Activated CD8-positive, alpha-beta memory T cell treated with anti-CD3 and anti-CD28 coated beads, Interleukin-2, amount 10 ng/mL, durations not matched to agents 7 days and 5 days (primary cell): ENCODE data around the gene LRRC45. TPM values are rescaled to one million over a fixed set of nuclear protein-coding genes. Genes with fewer than 3 reads are reported as not detected.

Source experiments
- ATAC-seq: fragments of 150-1000 bp; cut with Tn5 transposase; one replicate; pipeline ENCODE4 v1.10.0; 2021; ENCODE audit warnings: moderate library complexity
- CTCF ChIA-PET: fragments of 350-600 bp; sonication (Branson Sonifier 250); formaldehyde crosslinking; loops from one replicate; lab custom pipeline; 2021; ENCODE audit warnings: antibody characterized with exemption; lab: Charles Lee
- DNase-seq: peaks from one replicate; pipeline ENCODE4 v3.0.0-alpha.2; 2020
- H3K27ac Mint-ChIP-seq: one replicate; pipeline ENCODE4 v1.8.0; 2021; ENCODE audit warnings: mild to moderate bottlenecking, mixed read lengths
- H3K27me3 Mint-ChIP-seq: one replicate; pipeline ENCODE4 v1.8.0; 2021; ENCODE audit warnings: mixed read lengths
- H3K36me3 Mint-ChIP-seq: one replicate; pipeline ENCODE4 v1.8.0; 2021; ENCODE audit warnings: mild to moderate bottlenecking, mixed read lengths
- H3K4me1 Mint-ChIP-seq: one replicate; pipeline ENCODE4 v1.8.0; 2021; ENCODE audit warnings: mixed read lengths
- H3K4me3 Mint-ChIP-seq: one replicate; pipeline ENCODE4 v1.8.0; 2021; ENCODE audit warnings: mild to moderate bottlenecking, moderate library complexity, mixed read lengths
- H3K9me3 Mint-ChIP-seq: one replicate; pipeline ENCODE4 v1.8.0; 2022; ENCODE audit warnings: low read depth, mixed read lengths
- total RNA-seq, 2 experiments: library from RNA; stranded (reverse); gene quantifications; one replicate each; pipeline ENCODE4 v1.2.3, GENCODE V29; 2021

LRRC45 gene
- total RNA-seq, 2 experiments from 2014 or later = 45.4 to 61.6 TPM

DNA sequence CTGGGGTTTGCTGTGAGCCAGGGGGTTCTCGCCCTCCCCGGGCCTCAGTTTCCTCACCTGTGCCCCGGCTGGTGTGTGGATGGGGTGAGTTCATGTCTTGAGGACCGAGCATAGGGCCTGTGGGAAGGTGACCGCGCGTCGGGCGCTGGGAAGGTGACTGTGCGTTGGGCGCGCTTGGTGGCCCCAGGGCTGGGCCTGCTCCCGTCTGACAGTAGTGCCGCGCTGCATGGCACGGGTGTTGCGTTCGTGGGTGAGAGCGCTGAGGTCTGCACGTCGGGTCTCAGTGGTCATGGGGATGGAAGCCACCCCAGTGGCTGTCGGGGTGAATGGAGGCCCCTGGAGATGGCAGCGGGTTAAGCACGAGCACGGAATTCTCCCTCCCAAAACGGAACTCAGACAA lies 36.5 kb upstream of the LRRC45 start:
- Mint-ChIP-seq H3K27me3 (no peaks in the 10 kb centered on the region), H3K36me3 (peaks cover 8% of the 10 kb centered on the region), H3K9me3 (no peaks in the 10 kb centered on the region), H3K4me1 (peaks cover under 1% of the 10 kb centered on the region), H3K4me3 (no peak overlapping the region), H3K27ac (no peak overlapping the region)
- no peak for DNase-seq
- CTCF ChIA-PET = interaction anchor here (1.6 kb wide), 1 partner anchor 33 kb away, joined by 10 read pairs; no protein-coding TSS in a partner anchor
- no peak for ATAC-seq

DNA sequence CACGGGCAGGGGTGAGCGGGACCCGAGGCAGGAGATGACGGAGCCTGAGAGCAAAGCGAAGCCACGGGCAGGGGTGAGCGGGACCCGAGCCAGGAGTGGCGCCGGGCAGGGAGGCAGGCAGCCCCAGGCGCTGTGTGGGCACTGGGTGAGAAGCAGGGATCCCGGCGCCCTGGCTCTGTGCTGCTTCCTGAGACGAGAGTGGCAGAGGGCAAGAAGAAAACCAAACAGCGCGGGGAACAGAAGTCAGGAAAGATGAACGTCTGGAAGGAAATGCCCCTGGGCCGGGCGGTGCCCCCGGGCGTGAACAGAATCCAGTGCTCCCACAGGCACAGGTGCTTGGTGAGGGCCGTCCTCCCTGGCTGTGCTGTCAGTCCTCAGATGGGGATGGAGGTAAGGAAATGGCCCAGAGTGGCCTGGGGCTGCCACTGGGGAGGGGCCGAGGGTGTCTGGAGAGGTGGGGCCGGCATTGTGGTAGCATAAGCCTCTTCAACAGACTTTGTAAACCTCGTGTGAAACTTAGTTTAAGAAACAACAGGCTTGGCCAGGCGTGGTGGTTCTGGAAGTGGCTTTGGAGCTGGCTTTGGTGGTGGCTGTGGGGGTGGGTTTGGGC lies 35.8 kb upstream of the LRRC45 start:
- Mint-ChIP-seq H3K36me3 (peaks cover 8% of the 10 kb centered on the region), H3K27ac (no peak overlapping the region), H3K4me3 (no peak overlapping the region), H3K9me3 (no peaks in the 10 kb centered on the region), H3K27me3 (no peaks in the 10 kb centered on the region), H3K4me1 (no peaks in the 10 kb centered on the region)
- no peak for ATAC-seq
- DNase-seq = no peak
- CTCF ChIA-PET = interaction anchor here (0.7 kb wide), 1 partner anchor 133 kb away, joined by 3 read pairs; no protein-coding TSS in a partner anchor

DNA sequence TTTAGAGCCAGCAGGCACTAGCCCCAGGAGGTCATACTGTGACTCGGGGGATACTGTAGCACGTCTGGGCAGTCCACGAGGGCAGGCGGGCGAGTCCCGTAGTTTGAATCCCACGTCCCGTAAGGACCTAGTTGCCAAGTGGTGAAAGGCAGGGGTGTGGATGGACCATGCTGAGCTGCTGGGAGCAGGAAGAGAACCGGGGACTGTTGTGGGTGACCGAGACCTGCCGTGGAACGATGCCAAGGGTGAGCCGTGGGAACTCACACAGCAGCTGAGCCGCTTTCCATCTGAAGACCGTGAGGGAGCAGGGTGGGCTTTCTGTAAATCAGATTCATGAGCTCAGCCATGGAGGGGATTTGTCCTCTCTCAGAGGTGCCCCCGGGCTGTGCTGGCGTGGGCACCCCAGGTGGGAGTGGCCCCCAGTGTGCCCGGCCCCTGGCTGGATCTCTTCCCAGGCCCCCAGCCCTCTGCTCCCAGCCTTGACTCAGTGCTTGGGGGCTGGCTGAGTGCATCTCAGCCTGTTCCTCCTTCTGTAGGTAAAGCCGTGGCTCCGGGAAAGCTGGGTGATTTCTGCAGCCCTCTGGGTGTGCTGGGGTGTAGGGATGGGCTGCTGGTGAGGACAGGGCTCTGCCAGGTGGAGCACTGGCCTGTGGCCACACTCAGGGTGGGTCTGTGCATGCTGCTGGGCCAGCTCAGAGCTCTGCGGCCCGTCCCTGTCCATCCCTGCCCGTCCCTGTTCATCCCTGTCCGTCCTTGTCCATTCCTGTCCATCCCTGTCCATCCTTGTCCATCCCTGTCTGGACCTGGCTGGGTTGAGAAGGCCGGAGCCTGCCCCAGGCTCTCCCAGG lies 32.0 kb upstream of the LRRC45 start:
- Mint-ChIP-seq H3K4me1 (no peaks in the 10 kb centered on the region), H3K9me3 (no peaks in the 10 kb centered on the region), H3K27ac (no peak overlapping the region), H3K27me3 (no peaks in the 10 kb centered on the region), H3K4me3 (no peak overlapping the region), H3K36me3 (no peaks in the 10 kb centered on the region)
- DNase-seq (no peak), ATAC-seq (no peak)
- CTCF ChIA-PET = interaction anchor here (0.5 kb wide), 1 partner anchor 139 kb away, joined by 5 read pairs; no protein-coding TSS in a partner anchor

DNA sequence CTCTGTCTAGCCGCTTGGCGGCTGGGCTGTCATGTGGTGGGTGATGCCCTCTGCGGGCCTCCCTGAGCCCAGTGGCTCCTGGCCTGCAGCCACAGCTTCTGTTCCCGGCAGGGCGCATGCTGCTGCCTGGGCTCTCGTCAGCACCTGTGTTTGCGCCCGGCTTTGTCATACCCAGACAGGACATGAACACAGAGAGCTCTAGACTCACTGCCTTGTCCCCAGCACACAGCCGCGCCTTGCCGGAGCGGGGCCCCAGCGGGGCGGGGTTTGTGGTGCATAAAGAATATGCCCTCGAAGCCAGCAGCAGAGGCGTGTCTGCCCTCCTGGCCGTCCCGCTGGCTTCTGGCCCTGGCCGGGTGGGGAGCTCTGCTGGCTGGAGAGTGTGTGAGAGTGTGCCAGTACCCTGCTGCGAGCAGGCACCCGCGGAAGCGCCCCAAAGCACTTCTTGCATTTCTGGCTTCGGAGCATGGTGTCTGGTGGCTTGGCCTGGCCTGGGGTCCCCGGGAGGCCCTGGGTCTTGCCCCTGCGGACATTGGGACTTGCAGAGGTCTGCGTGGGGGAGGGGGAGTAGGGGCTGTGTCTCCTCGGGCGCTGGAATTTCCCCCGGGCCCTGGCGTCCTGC lies 31.3 kb upstream of the LRRC45 start:
- no peaks in the 10 kb centered on the region for H3K36me3 Mint-ChIP-seq
- ATAC-seq (no peak), DNase-seq (no peak)
- no peak overlapping the region for H3K27ac Mint-ChIP-seq
- H3K27me3 Mint-ChIP-seq = no peaks in the 10 kb centered on the region
- H3K4me3 Mint-ChIP-seq = no peak overlapping the region
- H3K9me3 Mint-ChIP-seq = no peaks in the 10 kb centered on the region
- CTCF ChIA-PET = interaction anchor here (0.5 kb wide), 1 partner anchor 139 kb away, joined by 5 read pairs; no protein-coding TSS in a partner anchor
- no peaks in the 10 kb centered on the region for H3K4me1 Mint-ChIP-seq

DNA sequence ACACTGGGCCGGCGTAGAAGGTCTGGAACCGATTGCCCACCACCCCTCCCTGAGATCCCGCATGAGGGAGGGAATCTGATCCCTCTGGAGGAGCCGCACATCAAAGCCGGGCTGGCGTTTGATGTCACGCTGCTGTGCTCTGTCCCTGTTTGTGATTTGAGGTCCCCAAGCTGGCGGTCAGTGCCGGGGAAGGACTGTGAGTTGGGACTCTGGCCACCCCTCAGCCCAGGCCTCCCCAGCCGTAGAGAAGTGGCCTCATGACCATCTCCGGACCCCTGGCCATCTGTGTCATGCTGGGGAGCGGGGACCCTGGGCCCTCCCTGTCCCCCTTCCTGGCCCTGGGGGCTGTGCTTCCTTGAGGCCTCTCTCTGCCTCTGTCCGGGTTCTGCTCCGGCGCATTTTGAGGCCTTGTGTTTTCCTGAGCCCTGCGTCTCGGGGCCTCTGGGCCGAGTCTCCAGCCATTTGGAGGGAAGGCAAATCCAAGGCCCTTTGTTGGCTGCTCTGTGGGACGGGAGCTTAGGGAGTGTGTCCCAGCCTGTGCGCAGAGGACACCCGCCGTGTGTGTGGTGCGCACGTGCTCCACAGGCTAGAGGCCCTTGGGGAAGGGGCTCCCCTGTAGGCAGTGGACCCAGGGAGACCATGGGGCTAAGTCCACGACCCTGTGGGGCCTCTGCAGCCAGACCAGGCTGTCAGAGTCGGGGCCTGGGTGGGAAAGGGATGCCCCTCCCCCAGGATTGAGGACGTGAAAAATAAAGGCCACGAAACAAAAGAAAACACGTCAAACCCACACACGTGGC lies 30.6 kb upstream of the LRRC45 start:
- no peaks in the 10 kb centered on the region for H3K36me3 Mint-ChIP-seq
- H3K27ac Mint-ChIP-seq = no peak overlapping the region
- DNase-seq = no peak
- no peaks in the 10 kb centered on the region for H3K9me3 Mint-ChIP-seq
- CTCF ChIA-PET = no interaction called here
- no peak for ATAC-seq
- H3K4me3 Mint-ChIP-seq = no peak overlapping the region
- no peaks in the 10 kb centered on the region for H3K27me3 Mint-ChIP-seq
- H3K4me1 Mint-ChIP-seq = no peaks in the 10 kb centered on the region

DNA sequence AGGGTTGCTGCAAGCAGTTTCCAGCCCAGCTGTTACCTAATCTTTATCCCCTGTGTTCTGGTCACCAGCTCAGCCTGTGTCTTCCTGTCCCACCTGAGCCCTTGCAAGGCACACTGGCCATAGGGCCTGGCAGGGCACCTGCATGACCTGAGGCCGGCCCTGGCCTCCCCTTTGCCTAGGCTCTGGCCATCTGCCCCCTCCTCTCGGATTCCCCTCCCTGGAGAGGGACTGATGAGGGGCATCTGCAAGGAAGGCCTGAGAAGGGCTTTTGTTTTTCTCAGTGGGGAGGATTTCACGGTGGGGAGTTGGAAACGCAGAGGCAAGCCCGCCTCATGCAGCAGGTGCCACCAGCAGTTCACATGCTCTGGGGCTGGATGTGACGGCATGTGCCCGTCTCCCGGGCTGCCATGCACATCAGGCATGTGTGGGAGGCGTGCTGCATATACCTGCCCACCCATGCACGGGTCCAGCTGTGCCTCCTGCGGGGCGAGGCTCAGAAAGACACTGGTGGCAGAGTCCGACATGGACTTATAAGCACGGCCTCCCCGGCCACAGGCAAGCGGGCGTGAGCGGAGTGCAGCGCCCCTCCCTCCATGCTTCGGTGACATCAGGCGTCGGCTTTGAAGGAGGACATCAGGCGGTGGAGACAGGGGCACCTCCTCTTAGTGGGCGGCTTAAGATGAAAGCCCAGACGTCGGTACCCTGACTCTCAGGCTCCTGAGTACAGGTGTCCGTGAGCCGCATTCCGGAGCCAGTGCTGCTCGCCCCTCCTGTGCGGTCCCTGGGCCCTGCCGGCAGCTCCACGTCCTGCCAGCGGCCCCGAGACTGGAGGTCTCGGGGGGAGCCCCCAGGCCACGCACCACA lies 29.1 kb upstream of the LRRC45 start:
- Mint-ChIP-seq H3K4me1 (no peaks in the 10 kb centered on the region), H3K4me3 (no peak overlapping the region), H3K27ac (no peak overlapping the region), H3K9me3 (no peaks in the 10 kb centered on the region), H3K27me3 (no peaks in the 10 kb centered on the region), H3K36me3 (no peaks in the 10 kb centered on the region)
- ATAC-seq (no peak), DNase-seq (no peak)
- CTCF ChIA-PET = no interaction called here

DNA sequence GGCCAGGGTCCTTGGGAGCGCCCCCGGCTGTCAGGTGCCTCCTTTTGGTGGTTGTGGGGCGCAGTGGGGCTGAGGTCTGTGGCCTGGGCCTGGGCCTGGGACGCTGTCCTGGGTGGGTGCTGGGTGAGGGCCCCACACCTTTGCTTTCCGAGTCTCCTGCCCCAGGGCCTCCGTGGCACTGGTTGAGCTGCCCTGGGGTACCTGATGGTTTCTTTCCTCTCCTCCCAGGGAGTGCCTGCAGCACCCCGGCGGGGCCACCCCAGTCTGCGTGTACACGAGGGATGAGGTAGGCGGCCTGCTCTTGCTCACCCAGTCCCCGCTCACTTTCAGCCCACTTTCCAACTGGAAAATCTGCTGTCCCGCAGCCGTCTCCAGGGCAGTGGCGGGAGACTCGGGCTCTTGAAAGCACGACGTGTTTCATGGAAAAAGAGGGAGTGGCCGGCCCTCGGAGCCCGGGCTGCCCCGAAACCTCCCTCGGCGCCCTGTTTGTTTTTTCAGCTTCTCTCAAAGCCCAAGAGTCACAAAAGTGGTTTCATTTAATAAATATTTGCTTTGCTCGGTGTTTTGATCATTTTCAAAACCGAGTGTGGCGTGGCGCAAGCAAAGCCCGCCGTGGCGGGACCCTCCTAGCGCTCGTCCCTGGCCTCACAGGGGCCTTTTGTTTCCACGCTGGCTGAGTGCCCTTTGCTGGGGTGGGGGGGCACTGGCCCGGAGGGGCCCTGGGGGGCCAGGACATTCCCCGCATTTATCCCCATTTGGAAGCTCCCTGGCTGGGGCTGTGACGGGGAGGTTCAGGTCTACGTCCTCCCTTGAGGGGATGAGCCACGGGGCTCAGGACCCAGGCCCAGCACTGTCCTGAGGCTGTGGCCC lies 28.3 kb upstream of the LRRC45 start:
- Mint-ChIP-seq H3K27me3 (no peaks in the 10 kb centered on the region), H3K4me3 (no peak overlapping the region), H3K36me3 (no peaks in the 10 kb centered on the region), H3K4me1 (no peaks in the 10 kb centered on the region), H3K27ac (no peak overlapping the region), H3K9me3 (no peaks in the 10 kb centered on the region)
- CTCF ChIA-PET = no interaction called here
- no peak for DNase-seq
- no peak for ATAC-seq

DNA sequence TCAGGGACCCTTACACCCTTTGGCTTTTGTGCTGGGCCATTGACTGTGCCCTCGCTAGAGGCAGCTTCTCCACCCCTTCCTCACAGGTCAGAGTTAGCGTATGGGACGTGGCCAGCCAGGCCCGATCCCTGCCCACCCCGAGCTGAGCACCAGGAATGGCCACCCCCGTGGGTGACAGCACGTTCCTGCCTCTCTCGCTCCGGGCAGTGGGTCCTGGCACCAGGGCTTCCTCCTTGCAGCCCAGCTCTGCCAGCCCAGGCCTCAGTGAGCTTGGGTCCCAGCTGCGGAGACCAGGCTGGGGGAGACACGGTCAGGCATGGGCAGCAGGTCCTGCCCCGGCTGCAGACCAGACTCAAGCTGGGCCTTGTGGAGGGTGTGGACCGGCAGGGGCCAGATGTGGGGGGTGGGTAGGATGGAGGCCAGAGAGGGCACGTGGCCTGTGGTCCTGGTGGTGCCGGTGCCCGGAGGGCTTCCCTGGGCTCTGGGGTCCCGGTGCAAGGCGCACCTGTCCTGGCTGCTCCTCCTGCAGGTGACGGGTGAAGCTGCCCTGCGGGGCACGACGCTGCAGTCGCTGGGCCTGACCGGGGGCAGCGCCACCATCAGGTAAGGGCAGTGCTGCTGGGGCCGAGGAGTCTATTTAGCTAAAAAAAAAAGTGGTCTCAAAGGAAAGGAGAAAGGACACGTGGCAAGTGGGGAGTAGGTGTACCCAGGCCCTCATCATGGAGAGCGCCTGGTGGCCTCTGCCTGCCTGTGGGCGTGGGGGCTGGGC lies 27.5 kb upstream of the LRRC45 start:
- Mint-ChIP-seq H3K36me3 (no peaks in the 10 kb centered on the region), H3K4me3 (no peak overlapping the region), H3K27ac (no peak overlapping the region), H3K9me3 (no peaks in the 10 kb centered on the region), H3K4me1 (no peaks in the 10 kb centered on the region), H3K27me3 (no peaks in the 10 kb centered on the region)
- DNase-seq (no peak), ATAC-seq (no peak)
- CTCF ChIA-PET = no interaction called here

DNA sequence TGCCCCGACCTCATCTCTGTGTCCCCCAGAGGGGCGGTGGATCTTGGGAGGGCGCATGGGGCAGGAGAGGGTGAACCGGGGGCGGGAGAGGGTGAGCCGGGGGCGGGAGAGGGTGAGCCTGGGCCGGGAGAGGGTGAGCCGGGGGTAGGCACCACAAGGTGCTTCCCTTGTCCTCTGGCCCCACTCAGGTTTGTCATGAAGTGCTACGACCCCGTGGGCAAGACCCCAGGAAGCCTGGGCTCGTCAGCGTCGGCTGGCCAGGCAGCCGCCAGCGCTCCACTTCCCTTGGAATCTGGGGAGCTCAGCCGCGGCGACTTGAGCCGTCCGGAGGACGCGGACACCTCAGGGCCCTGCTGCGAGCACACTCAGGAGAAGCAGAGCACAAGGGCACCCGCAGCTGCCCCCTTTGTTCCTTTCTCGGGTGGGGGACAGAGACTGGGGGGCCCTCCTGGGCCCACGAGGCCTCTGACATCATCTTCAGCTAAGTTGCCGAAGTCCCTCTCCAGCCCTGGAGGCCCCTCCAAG lies 26.8 kb upstream of the LRRC45 start:
- no peak overlapping the region for H3K27ac Mint-ChIP-seq
- DNase-seq = no peak
- H3K36me3 Mint-ChIP-seq = no peaks in the 10 kb centered on the region
- CTCF ChIA-PET = interaction anchor here (1.4 kb wide), 1 partner anchor 37 kb away, joined by 6 read pairs; no protein-coding TSS in a partner anchor
- no peaks in the 10 kb centered on the region for H3K27me3 Mint-ChIP-seq
- ATAC-seq = no peak
- H3K9me3 Mint-ChIP-seq = no peaks in the 10 kb centered on the region
- H3K4me1 Mint-ChIP-seq = no peaks in the 10 kb centered on the region
- no peak overlapping the region for H3K4me3 Mint-ChIP-seq

DNA sequence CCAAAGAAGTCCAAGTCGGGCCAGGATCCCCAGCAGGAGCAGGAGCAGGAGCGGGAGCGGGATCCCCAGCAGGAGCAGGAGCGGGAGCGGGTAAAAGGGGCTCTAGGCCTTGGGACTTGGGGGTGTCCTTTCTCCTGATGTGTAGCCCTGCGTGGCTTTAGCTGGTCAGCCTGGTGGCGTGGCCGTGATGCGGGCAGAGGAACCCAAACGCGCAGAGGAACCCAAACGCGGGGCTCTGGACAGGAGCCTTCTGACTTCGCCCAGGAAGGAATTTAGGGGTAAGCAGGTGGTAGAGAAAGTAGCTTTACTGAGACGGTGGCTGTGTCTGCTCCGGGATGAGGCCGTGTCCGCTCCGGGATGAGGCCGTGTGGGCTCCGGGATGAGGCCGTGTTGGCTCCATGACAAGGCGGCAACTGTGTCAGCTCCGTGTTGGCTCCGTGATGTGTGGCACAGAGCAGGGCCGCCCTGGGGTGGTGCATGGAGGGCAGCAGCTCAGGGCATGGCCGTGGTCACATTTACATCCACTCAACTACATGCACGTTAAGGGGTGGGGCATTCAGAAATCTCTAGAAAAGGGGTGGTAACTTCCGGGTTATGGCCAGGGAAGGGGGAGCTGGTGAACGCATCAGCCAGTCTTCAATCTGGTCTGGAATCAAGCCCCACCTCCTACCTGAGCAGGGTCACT lies 26.2 kb upstream of the LRRC45 start:
- ATAC-seq = no peak
- DNase-seq = no peak
- CTCF ChIA-PET = interaction anchor here (0.6 to 1.4 kb wide), 3 partner anchors 37 to 171 kb away, joined by 3 to 6 read pairs (median 3); partner anchors contain the start of gene DCXR

More for the DNA sequence above, 26.2 kb upstream of the LRRC45 start:
- Mint-ChIP-seq H3K27me3 (no peaks in the 10 kb centered on the region), H3K27ac (no peak overlapping the region), H3K4me3 (no peak overlapping the region), H3K4me1 (no peaks in the 10 kb centered on the region), H3K36me3 (no peaks in the 10 kb centered on the region), H3K9me3 (no peaks in the 10 kb centered on the region)
